ENCODE results near the gene ANKRD65.

The ANKRD65 gene

GRCh38 chr1:1441002-1441888, 20.2 kb upstream of the ANKRD65 start:
- peak; percentile 62 for DNase-seq

GRCh38 chr1:1440262-1441001, 19.4 kb upstream of the ANKRD65 start:
- no peak for DNase-seq

- no peak for DNase-seq
Observed at GRCh38 chr1:1439546-1440261, 18.6 kb upstream of the ANKRD65 start.

DNA sequence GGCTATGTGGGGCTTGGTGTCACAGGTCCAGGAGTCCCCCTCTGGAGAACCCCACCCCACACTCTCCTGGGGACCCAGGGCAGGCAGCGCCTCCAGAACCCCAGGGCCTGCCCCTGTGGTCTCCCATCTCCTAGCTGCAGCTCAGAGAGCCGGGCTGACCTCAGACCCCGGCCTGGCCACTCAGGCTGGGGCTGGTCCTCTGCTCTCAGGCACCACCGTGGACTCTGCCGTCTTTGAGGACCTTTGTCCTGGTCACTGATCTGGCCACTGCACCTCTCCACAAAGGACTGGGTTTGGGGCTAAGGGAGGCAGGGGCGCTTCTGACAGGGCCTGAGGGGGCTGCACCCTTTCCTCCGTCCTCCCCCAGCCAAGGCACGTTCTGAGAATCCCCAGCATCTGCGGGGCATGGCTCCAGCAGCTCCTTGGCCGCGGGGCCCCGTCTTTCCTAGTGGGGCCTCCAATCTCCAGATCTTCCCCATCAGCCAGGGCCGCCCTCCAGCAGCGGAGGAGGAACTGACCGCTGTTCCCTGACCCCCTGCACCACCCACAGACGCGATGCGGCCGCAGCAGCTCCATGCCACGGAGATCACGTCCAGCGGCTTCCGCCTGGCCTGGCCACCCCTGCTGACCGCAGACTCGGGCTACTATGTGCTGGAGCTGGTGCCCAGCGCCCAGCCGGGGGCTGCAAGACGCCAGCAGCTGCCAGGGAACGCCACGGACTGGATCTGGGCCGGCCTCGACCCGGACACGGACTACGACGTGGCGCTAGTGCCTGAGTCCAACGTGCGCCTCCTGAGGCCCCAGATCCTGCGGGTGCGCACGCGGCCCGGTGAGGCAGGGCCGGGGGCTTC, 17.7 kb upstream of the ANKRD65 start:
- DNase-seq = no peak

DNA sequence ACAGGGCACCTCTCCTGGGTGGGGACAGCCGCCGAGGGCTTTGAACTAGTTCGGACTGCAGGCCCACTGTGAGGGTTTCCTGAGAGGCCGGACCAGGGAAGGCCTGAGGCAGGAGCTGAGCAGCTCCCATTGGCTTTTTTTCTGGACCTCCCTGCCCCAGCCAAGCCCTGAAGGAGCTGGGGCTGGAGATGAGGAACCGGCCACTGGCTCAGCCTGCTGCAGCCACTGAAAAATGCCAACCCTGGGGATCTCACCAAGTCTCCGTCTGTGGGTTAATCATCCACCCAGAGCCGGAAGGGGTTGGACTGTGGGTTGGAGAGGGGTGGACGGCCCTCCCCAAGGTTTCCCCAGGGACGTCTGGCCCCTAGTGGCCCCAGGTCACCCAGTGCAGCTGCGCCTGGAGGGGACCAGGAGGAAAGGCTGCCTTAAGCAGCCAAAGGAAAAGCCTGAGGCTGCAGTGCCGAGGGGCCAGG, 16.9 kb upstream of the ANKRD65 start:
- DNase-seq = no peak

DNA sequence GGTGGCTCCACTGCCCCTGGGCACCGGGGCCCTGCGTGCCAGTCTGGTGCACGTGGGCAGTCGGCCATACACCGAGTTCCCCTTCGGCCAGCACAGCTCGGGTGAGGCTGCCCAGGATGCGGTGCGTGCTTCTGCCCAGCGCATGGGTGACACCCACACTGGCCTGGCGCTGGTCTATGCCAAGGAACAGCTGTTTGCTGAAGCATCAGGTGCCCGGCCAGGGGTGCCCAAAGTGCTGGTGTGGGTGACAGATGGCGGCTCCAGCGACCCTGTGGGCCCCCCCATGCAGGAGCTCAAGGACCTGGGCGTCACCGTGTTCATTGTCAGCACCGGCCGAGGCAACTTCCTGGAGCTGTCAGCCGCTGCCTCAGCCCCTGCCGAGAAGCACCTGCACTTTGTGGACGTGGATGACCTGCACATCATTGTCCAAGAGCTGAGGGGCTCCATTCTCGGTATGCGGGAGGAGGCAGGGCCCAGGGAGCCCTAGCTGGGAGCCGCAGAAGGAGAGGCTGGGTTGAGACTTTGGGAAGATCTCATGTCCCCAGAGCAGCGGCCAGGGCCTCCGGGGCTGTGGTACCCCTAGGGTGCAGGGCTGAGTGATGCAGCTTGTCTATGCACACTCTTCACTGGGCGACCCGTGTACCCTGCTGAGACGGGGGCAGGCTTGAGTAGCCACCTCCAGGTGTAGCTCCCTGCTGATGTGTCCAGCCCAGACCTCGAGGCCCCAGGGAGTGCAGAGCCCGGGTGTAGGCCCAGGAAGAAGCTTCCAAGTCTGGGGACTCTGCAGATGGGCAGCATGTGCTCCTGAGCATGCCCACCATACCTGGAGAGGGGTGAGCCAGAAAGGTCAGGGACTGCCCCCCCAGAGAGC, 16.2 kb upstream of the ANKRD65 start:
- no peak for DNase-seq

DNA sequence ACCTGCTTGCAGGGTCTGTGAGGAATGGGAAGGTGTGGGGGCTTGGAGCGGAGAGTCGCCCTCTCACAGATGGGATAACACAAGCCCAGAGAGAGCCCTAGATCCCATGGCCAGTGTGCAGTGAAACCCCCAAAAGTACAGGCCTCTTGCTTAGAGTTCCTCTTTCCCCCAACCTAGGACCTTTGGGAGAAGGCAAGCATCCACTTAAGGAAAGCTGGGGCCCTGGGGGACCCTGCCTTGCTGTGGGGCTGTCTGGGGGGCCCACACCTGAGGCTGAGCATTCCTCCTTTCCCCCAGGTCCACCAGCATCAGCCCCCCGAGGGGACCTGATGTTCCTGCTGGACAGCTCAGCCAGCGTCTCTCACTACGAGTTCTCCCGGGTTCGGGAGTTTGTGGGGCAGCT, 15.6 kb upstream of the ANKRD65 start:
- DNase-seq = no peak

DNA sequence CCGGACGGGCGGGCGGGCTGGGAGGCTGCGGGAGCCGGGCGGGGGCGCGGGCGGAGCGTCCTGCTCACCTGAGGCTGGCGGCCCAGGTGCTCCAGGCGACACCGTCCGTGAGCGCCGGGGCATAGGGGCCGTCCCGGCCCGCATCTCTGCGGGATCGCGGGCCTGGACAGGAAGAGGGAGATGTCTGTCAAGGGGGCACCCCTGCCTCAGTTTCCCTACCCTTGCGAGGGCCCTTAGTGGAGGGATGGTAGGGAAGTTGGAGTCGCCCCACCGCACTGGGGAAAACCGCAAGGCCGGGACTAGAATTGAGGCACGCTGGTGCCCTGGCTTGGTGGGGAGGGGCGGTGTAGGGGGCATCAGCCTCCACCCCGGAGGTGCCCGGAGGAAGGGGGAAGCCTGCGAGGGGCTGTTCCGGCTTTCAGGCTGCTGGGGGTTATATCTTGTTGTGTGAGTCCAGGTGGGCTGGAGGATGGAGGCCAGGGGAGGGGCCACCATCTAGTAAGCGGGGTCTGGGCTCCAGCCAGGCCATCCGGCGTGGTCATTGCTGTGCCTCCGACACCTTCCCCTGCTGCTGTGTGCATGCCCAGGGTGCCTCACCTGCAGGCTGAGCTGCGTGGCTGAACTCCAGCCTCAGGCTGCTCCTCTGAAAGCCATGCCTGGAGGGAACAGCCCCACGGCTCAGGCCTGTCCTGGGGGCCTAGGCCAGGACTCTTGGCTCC, 15.0 kb upstream of the ANKRD65 start:
- no peak for DNase-seq

- peak; percentile 79 for DNase-seq
Observed at GRCh38 chr1:1435106-1435903, 14.2 kb upstream of the ANKRD65 start, which contains the start of gene VWA1. VWA1 (plus strand) TSS chr1:1435690; CDS start chr1:1435749, 59 bp downstream.

GRCh38 chr1:1434824-1435105, 13.7 kb upstream of the ANKRD65 start:
- no peak for DNase-seq

- no peak for DNase-seq
Observed at GRCh38 chr1:1434131-1434823, 13.2 kb upstream of the ANKRD65 start.

GRCh38 chr1:1433804-1434130, 12.7 kb upstream of the ANKRD65 start:
- DNase-seq = peak; percentile 52

GRCh38 chr1:1432951-1433803, 12.1 kb upstream of the ANKRD65 start:
- peak; percentile 20 for DNase-seq

DNA sequence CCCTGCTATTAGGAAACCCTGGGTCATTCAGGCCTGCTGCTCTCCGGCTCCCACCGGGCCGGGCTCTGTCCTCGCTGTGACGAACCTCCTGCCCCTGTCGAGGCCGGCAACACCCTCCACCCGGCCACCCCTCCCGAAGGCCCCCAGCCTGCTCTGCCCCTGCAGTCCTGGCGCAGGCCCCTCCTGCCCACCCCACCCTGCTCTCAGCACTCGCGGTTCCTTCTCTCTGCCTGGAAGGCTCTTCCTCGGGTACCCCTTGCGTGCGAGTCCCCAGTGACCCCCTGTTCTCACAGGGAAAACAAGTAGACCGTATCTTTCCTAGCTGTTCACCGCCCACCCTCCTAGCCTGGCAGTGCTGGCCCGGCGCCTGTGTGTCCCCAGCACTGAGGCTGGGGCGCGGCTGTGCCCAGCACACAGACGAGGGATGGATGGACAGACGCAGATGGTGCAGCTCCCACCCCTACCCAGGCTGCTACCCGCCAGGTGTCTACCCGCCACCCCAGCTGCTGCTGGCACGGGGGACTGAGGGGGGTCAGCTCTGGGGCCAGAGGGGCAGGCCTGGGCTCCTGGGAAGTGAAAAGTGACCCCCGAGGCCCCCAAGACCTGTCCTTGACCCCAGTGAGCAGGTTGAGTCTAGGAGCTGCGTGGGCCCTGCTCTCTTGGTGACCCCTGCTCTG, 11.3 kb upstream of the ANKRD65 start:
- no peak for DNase-seq

GRCh38 chr1:1431845-1432273, 10.8 kb upstream of the ANKRD65 start:
- no peak for DNase-seq

- no peak for DNase-seq
Observed at GRCh38 chr1:1430992-1431844, 10.1 kb upstream of the ANKRD65 start.

All from activated CD4-positive, alpha-beta T cell treated with anti-CD3 and anti-CD28 coated beads, Interleukin-10, Interleukin-2, amounts not matched to agents 100 ng/mL and 50 ng/mL, durations not matched to agents 16 hours and 8 hours (primary cell).